Stimulated activated naive CD8-positive, alpha-beta T cell treated with anti-CD3 and anti-CD28 coated beads, Interleukin-15, Interleukin-2, amounts not matched to agents 100 ng/mL and 50 ng/mL, for 24 hours (primary cell): Measurements from ENCODE around the gene MS4A4E.
"Not testable (repeated sequence)": the region's sequence is repeated elsewhere in the genome, so short reads cannot be mapped to it uniquely, and the experiment has no call there.

Source experiments
- H3K27ac Mint-ChIP-seq: one replicate; pipeline ENCODE4 v1.8.0; 2021; ENCODE audit warnings: mild to moderate bottlenecking, mixed read lengths
- H3K27me3 Mint-ChIP-seq: one replicate; pipeline ENCODE4 v1.8.0; 2021; ENCODE audit warnings: mixed read lengths
- H3K36me3 Mint-ChIP-seq: one replicate; pipeline ENCODE4 v1.8.0; 2021; ENCODE audit warnings: low read depth, mixed read lengths
- H3K4me1 Mint-ChIP-seq: one replicate; pipeline ENCODE4 v1.8.0; 2021; ENCODE audit warnings: low read depth, mixed read lengths
- H3K4me3 Mint-ChIP-seq: one replicate; pipeline ENCODE4 v1.8.0; 2021; ENCODE audit warnings: mild to moderate bottlenecking, mixed read lengths
- H3K9me3 Mint-ChIP-seq: one replicate; pipeline ENCODE4 v1.8.0; 2021; ENCODE audit warnings: mixed read lengths

The MS4A4E gene

GRCh38 chr11:60251485-60252212, 8.7 kb upstream of the MS4A4E start:
- peaks cover 33% of the 10 kb centered on the region for H3K27me3 Mint-ChIP-seq
- H3K4me1 Mint-ChIP-seq: no peaks in the 10 kb centered on the region
- H3K27ac Mint-ChIP-seq: no peak overlapping the region
- no peaks in the 10 kb centered on the region for H3K36me3 Mint-ChIP-seq
- H3K4me3 Mint-ChIP-seq: no peak overlapping the region
- H3K9me3 Mint-ChIP-seq: no peaks in the 10 kb centered on the region

GRCh38 chr11:60241786-60242185, 1.2 kb downstream of the MS4A4E start:
- Mint-ChIP-seq H3K4me3 (no peak overlapping the region), H3K27me3 (peaks cover 42% of the 10 kb centered on the region), H3K36me3 (no peaks in the 10 kb centered on the region), H3K27ac (no peak overlapping the region), H3K9me3 (no peaks in the 10 kb centered on the region), H3K4me1 (no peaks in the 10 kb centered on the region)

GRCh38 chr11:60240662-60241061, 2.3 kb downstream of the MS4A4E start:
- Mint-ChIP-seq H3K27me3 (peaks cover 42% of the 10 kb centered on the region), H3K4me1 (no peaks in the 10 kb centered on the region), H3K4me3 (no peak overlapping the region), H3K36me3 (no peaks in the 10 kb centered on the region), H3K27ac (no peak overlapping the region), H3K9me3 (no peaks in the 10 kb centered on the region)

- Mint-ChIP-seq H3K27ac (no peak overlapping the region), H3K36me3 (no peaks in the 10 kb centered on the region), H3K27me3 (peaks cover 26% of the 10 kb centered on the region), H3K9me3 (no peaks in the 10 kb centered on the region), H3K4me3 (no peak overlapping the region), H3K4me1 (no peaks in the 10 kb centered on the region)
Measured at GRCh38 chr11:60235321-60235720, 7.6 kb downstream of the MS4A4E start.

DNA sequence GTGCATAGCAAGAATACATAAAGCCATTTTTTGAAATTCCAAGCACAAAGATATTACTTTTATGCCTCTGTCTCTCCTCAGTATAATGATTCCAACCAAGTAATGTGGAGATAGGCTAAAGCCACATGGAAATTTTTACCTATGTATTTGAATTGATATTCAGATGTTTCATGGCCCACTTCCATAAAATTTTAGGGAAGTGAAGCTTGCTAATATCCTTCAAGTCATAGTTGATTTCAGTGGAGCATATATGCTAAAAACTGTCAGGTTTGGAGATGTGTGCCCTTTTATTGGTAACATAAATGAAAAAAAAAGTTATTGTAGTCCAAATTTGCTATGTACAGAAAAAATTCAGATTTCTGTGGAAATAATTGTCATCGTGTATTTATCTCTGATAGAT, 12.3 kb downstream of the MS4A4E start:
- peaks cover 15% of the 10 kb centered on the region for H3K27me3 Mint-ChIP-seq
- no peak overlapping the region for H3K27ac Mint-ChIP-seq
- H3K4me3 Mint-ChIP-seq: no peak overlapping the region
- no peaks in the 10 kb centered on the region for H3K36me3 Mint-ChIP-seq
- H3K9me3 Mint-ChIP-seq: no peaks in the 10 kb centered on the region
- no peaks in the 10 kb centered on the region for H3K4me1 Mint-ChIP-seq

GRCh38 chr11:60222141-60222540, 20.8 kb downstream of the MS4A4E start:
- H3K27me3 Mint-ChIP-seq: peaks cover 20% of the 10 kb centered on the region
- no peak overlapping the region for H3K27ac Mint-ChIP-seq
- no peak overlapping the region for H3K4me3 Mint-ChIP-seq
- no peaks in the 10 kb centered on the region for H3K4me1 Mint-ChIP-seq
- no peaks in the 10 kb centered on the region for H3K36me3 Mint-ChIP-seq
- no peaks in the 10 kb centered on the region for H3K9me3 Mint-ChIP-seq

DNA sequence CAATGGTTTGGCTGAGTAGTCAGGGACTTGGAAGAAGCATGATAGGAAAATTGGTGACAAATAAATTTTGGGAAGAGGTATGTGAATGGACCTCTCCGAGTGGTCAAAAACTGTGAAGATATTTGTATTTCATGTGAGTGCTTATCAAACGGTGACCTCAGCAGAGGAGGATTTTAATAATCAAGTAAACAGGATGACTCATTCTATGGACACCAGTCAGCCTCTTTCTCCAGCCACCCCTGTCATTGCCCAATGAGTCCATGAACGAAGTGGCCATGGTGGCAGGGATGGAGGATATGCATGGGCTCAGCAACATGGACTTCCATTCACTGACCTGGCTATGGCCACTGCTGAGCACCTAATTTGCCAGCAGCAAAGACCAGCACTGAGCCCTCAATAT, 21.2 kb downstream of the MS4A4E start:
- H3K27me3 Mint-ChIP-seq: peaks cover 20% of the 10 kb centered on the region
- no peak overlapping the region for H3K27ac Mint-ChIP-seq
- no peak overlapping the region for H3K4me3 Mint-ChIP-seq
- H3K4me1 Mint-ChIP-seq: no peaks in the 10 kb centered on the region
- no peaks in the 10 kb centered on the region for H3K36me3 Mint-ChIP-seq
- H3K9me3 Mint-ChIP-seq: no peaks in the 10 kb centered on the region

DNA sequence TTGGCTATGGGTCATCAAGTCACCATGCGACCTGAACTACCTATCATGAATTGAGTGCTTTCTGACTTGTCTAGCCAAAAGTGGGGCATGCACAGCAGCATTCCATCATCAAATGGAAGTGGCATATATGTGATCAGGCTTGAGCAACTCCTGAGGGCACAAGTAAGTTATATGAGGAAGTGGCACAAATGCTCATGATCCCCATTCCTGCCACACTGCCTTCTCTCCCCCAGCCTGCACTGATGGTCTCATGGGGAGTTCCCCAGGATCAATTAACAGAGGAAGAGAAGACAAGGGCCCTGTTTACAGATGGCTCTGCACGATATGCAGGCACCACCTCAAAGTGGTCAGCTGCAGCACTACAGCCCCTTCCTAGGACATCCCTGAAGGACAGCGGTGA, 21.8 kb downstream of the MS4A4E start:
- Mint-ChIP-seq H3K4me1 (no peaks in the 10 kb centered on the region), H3K27ac (no peak overlapping the region), H3K27me3 (peaks cover 21% of the 10 kb centered on the region), H3K9me3 (no peaks in the 10 kb centered on the region), H3K36me3 (no peaks in the 10 kb centered on the region), H3K4me3 (no peak overlapping the region)

DNA sequence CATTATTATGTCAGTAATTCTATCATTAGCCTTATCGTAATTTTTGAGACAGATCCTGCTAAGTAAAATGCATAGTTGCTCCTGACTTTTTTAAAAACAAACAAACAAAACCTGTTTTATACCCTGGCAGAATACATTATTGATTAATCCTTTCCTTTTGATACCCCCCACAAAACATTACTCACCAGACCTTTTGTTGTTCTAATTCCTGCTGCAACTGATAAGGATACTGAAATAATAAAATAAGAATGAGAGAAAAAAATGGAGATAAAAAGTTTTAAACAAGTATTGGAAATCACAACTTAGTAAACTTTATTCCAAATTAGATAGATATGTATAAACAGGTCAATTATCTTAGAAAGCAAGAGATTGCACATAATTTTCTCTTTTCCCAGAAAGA, 28.6 kb downstream of the MS4A4E start:
- H3K9me3 Mint-ChIP-seq: no peaks in the 10 kb centered on the region
- H3K27me3 Mint-ChIP-seq: peaks cover 49% of the 10 kb centered on the region
- H3K4me1 Mint-ChIP-seq: no peaks in the 10 kb centered on the region
- no peak overlapping the region for H3K4me3 Mint-ChIP-seq
- H3K27ac Mint-ChIP-seq: no peak overlapping the region
- no peaks in the 10 kb centered on the region for H3K36me3 Mint-ChIP-seq

GRCh38 chr11:60211206-60211605, 31.7 kb downstream of the MS4A4E start:
- peaks cover 52% of the 10 kb centered on the region for H3K27me3 Mint-ChIP-seq
- H3K4me1 Mint-ChIP-seq: peaks cover 17% of the 10 kb centered on the region
- H3K36me3 Mint-ChIP-seq: no peaks in the 10 kb centered on the region
- no peak overlapping the region for H3K27ac Mint-ChIP-seq
- no peak overlapping the region for H3K4me3 Mint-ChIP-seq
- no peaks in the 10 kb centered on the region for H3K9me3 Mint-ChIP-seq

- Mint-ChIP-seq H3K4me1 (peaks cover 26% of the 10 kb centered on the region), H3K9me3 (no peaks in the 10 kb centered on the region), H3K4me3 (no peak overlapping the region), H3K36me3 (no peaks in the 10 kb centered on the region), H3K27me3 (peaks cover 47% of the 10 kb centered on the region), H3K27ac (no peak overlapping the region)
Measured at GRCh38 chr11:60209977-60210376, 33.0 kb downstream of the MS4A4E start.

DNA sequence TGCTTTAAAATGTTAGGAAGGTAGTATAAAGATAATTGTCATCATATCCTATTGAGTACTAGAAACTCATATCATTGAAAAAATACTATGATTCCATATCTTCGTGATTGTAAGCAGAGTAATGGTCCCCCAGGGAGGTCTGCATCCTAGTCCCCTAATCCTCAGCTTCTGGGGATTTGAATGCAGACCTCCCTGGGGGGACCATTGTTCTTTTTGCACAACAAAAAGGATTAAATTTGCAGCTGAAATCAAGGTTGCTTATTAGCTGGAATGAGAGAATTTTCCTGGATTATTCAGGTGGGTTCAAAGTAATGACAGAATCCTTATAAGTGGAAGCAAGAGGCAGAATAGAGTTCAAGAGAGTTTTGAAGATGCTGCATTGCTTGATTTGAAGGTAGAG, 34.0 kb downstream of the MS4A4E start:
- Mint-ChIP-seq H3K9me3 (no peaks in the 10 kb centered on the region), H3K4me1 (peaks cover 32% of the 10 kb centered on the region), H3K36me3 (no peaks in the 10 kb centered on the region), H3K27ac (no peak overlapping the region), H3K4me3 (no peak overlapping the region), H3K27me3 (peaks cover 47% of the 10 kb centered on the region)

- H3K9me3 Mint-ChIP-seq: no peaks in the 10 kb centered on the region
- peaks cover 47% of the 10 kb centered on the region for H3K27me3 Mint-ChIP-seq
- no peaks in the 10 kb centered on the region for H3K36me3 Mint-ChIP-seq
- no peak overlapping the region for H3K4me3 Mint-ChIP-seq
- peaks cover 32% of the 10 kb centered on the region for H3K4me1 Mint-ChIP-seq
- H3K27ac Mint-ChIP-seq: no peak overlapping the region
Measured at GRCh38 chr11:60208146-60208895, 34.6 kb downstream of the MS4A4E start.

DNA sequence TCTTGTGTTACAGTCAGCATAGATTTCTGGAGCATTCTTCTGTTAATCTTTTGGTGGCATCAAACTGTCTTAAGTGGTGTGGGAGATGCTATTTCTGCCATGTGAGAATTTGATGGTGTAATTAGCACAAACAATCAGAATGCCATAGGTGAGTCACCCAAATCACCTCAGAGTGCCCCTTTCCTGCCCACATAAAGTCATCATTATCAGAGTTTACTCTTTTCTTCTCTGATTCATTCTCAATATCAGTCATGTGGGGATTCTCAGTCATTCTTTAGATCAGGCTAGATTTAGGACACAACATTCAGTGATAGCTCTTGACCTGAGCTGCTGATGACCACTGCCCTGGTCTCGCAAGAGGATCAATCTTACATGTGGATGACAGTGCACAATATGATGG, 36.3 kb downstream of the MS4A4E start:
- H3K4me3 Mint-ChIP-seq: no peak overlapping the region
- H3K27me3 Mint-ChIP-seq: peaks cover 44% of the 10 kb centered on the region
- peaks cover 32% of the 10 kb centered on the region for H3K4me1 Mint-ChIP-seq
- H3K9me3 Mint-ChIP-seq: peaks cover 3% of the 10 kb centered on the region
- no peaks in the 10 kb centered on the region for H3K36me3 Mint-ChIP-seq
- H3K27ac Mint-ChIP-seq: no peak overlapping the region

GRCh38 chr11:60204922-60205321, 38.0 kb downstream of the MS4A4E start:
- Mint-ChIP-seq H3K4me1 (peaks cover 32% of the 10 kb centered on the region), H3K4me3 (no peak overlapping the region), H3K36me3 (no peaks in the 10 kb centered on the region), H3K27ac (no peak overlapping the region), H3K27me3 (peaks cover 39% of the 10 kb centered on the region), H3K9me3 (peaks cover 3% of the 10 kb centered on the region)

- H3K36me3 Mint-ChIP-seq, H3K27ac Mint-ChIP-seq, H3K9me3 Mint-ChIP-seq, H3K4me3 Mint-ChIP-seq: not testable (repeated sequence)
- peaks cover 17% of the 10 kb centered on the region for H3K4me1 Mint-ChIP-seq
- peaks cover 32% of the 10 kb centered on the region for H3K27me3 Mint-ChIP-seq
Measured at GRCh38 chr11:60201334-60201733, 41.6 kb downstream of the MS4A4E start.
